ENCODE measurements around the gene ZFTA.

ZFTA gene

DNA sequence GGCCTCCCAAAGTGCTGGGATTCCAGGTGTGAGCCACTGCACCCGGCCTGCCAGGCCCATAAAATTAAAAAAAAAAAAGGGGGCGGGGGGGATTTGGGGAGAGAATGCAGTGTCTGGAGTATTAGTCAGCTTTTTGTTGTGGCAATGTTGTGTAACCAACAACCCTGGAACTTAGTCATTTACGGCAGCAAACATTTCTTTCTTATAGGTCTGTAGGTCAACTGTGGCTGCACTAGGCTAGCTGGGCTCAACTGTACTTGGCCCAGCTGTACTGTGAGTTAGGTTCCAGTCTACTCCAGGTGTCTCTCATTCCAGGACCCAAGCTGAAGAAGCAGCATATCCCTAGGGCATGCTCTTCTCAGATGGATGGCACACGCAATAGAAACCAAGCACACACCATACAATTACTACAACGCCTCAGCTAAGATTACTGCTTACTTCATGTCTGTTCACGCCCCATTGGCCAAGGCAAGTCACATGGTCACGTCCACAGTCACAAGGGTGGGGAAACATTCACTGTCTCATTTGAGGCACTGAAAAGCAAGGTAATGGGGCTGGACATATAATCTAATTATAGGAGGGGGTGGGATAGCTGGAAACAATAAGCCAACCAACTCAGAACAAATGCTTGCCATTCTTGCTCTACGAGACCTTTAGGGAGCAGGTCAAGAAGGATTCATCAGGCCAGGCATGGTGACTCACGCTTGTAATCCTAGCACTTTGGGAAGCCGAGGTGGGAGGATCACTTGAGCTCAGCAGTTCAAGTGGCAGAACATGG is 34.3 kb upstream of the ZFTA start:
- TF ChIP-seq, protein P1, sequence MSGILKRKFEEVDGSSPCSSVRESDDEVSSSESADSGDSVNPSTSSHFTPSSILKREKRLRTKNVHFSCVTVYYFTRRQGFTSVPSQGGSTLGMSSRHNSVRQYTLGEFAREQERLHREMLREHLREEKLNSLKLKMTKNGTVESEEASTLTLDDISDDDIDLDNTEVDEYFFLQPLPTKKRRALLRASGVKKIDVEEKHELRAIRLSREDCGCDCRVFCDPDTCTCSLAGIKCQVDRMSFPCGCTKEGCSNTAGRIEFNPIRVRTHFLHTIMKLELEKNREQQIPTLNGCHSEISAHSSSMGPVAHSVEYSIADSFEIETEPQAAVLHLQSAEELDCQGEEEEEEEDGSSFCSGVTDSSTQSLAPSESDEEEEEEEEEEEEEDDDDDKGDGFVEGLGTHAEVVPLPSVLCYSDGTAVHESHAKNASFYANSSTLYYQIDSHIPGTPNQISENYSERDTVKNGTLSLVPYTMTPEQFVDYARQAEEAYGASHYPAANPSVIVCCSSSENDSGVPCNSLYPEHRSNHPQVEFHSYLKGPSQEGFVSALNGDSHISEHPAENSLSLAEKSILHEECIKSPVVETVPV (CRISPR knock-in tag; IDR thresholded peaks at IDR 0.05): no peak
- TF ChIP-seq ZFP30 (CRISPR knock-in tag; IDR thresholded peaks at IDR 0.05) (no peak), TCF4 (CRISPR knock-in tag; IDR thresholded peaks at IDR 0.05; ENCODE audit: borderline replicate concordance) (no peak), ZNF565 (CRISPR knock-in tag; conservative IDR thresholded peaks at IDR 0.05; ENCODE audit: low read depth) (no peak), CSDC2 (CRISPR knock-in tag; IDR thresholded peaks at IDR 0.05) (no peak)
- TF ChIP-seq, protein P2, sequence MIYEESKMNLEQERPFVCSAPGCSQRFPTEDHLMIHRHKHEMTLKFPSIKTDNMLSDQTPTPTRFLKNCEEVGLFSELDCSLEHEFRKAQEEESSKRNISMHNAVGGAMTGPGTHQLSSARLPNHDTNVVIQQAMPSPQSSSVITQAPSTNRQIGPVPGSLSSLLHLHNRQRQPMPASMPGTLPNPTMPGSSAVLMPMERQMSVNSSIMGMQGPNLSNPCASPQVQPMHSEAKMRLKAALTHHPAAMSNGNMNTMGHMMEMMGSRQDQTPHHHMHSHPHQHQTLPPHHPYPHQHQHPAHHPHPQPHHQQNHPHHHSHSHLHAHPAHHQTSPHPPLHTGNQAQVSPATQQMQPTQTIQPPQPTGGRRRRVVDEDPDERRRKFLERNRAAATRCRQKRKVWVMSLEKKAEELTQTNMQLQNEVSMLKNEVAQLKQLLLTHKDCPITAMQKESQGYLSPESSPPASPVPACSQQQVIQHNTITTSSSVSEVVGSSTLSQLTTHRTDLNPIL (CRISPR knock-in tag; IDR thresholded peaks at IDR 0.05; ENCODE audit: low read depth): no peak
- peak; percentile 48 for ATAC-seq

DNA sequence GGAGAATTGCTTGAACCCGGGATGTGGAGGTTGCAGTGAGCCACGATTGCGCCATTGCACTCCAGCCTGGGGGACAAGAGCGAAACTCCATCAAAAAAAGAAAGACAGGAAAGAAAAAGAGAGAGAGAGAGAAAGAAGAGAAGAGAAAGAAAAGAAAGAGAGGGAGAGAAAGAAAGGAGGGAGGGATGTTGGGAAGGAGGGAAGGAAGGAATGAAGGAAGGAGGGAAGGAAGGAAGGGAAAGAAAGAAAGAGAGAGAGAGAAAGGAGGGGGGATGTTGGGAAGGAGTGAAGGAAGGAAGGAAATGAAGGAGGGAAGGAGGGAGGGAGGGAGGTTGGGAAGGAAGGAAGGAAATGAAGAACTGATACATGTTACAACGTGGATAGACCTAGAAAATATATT is 32.3 kb upstream of the ZFTA start:
- no peak for ATAC-seq
- TF ChIP-seq ZC3H10 (CRISPR knock-in tag; IDR thresholded peaks at IDR 0.05) (no peak), CSDC2 (CRISPR knock-in tag; IDR thresholded peaks at IDR 0.05) (no peak), TOX (CRISPR knock-in tag; IDR thresholded peaks at IDR 0.05; ENCODE audit: borderline replicate concordance) (no peak), ZNF70 (CRISPR knock-in tag; IDR thresholded peaks at IDR 0.05) (no peak), RARB (CRISPR knock-in tag; IDR thresholded peaks at IDR 0.05) (no peak), ZFP3 (CRISPR knock-in tag; IDR thresholded peaks at IDR 0.05) (no peak), ISL1 (CRISPR knock-in tag; IDR thresholded peaks at IDR 0.05) (no peak), GLIS3 (CRISPR knock-in tag; IDR thresholded peaks at IDR 0.05) (no peak), PPARA (CRISPR knock-in tag; IDR thresholded peaks at IDR 0.05; ENCODE audit: borderline replicate concordance) (no peak), ZNF565 (CRISPR knock-in tag; conservative IDR thresholded peaks at IDR 0.05; ENCODE audit: low read depth) (no peak), ESRRG (CRISPR knock-in tag; IDR thresholded peaks at IDR 0.05) (no peak), OSR1 (CRISPR knock-in tag; IDR thresholded peaks at IDR 0.05) (no peak), BACH2 (CRISPR knock-in tag; IDR thresholded peaks at IDR 0.05; ENCODE audit: borderline replicate concordance) (no peak), TCF4 (CRISPR knock-in tag; IDR thresholded peaks at IDR 0.05; ENCODE audit: borderline replicate concordance) (no peak)
- TF ChIP-seq, protein P1 (CRISPR knock-in tag; IDR thresholded peaks at IDR 0.05): no peak
- TF ChIP-seq, protein P3, sequence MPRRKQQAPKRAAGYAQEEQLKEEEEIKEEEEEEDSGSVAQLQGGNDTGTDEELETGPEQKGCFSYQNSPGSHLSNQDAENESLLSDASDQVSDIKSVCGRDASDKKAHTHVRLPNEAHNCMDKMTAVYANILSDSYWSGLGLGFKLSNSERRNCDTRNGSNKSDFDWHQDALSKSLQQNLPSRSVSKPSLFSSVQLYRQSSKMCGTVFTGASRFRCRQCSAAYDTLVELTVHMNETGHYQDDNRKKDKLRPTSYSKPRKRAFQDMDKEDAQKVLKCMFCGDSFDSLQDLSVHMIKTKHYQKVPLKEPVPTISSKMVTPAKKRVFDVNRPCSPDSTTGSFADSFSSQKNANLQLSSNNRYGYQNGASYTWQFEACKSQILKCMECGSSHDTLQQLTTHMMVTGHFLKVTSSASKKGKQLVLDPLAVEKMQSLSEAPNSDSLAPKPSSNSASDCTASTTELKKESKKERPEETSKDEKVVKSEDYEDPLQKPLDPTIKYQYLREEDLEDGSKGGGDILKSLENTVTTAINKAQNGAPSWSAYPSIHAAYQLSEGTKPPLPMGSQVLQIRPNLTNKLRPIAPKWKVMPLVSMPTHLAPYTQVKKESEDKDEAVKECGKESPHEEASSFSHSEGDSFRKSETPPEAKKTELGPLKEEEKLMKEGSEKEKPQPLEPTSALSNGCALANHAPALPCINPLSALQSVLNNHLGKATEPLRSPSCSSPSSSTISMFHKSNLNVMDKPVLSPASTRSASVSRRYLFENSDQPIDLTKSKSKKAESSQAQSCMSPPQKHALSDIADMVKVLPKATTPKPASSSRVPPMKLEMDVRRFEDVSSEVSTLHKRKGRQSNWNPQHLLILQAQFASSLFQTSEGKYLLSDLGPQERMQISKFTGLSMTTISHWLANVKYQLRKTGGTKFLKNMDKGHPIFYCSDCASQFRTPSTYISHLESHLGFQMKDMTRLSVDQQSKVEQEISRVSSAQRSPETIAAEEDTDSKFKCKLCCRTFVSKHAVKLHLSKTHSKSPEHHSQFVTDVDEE (CRISPR knock-in tag; IDR thresholded peaks at IDR 0.05): no peak
- TF ChIP-seq, protein P4, sequence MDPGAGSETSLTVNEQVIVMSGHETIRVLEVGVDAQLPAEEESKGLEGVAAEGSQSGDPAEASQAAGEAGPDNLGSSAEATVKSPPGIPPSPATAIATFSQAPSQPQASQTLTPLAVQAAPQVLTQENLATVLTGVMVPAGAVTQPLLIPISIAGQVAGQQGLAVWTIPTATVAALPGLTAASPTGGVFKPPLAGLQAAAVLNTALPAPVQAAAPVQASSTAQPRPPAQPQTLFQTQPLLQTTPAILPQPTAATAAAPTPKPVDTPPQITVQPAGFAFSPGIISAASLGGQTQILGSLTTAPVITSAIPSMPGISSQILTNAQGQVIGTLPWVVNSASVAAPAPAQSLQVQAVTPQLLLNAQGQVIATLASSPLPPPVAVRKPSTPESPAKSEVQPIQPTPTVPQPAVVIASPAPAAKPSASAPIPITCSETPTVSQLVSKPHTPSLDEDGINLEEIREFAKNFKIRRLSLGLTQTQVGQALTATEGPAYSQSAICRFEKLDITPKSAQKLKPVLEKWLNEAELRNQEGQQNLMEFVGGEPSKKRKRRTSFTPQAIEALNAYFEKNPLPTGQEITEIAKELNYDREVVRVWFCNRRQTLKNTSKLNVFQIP (CRISPR knock-in tag; IDR thresholded peaks at IDR 0.05; ENCODE audit: borderline replicate concordance, low read depth): no peak
- TF ChIP-seq, protein P5, sequence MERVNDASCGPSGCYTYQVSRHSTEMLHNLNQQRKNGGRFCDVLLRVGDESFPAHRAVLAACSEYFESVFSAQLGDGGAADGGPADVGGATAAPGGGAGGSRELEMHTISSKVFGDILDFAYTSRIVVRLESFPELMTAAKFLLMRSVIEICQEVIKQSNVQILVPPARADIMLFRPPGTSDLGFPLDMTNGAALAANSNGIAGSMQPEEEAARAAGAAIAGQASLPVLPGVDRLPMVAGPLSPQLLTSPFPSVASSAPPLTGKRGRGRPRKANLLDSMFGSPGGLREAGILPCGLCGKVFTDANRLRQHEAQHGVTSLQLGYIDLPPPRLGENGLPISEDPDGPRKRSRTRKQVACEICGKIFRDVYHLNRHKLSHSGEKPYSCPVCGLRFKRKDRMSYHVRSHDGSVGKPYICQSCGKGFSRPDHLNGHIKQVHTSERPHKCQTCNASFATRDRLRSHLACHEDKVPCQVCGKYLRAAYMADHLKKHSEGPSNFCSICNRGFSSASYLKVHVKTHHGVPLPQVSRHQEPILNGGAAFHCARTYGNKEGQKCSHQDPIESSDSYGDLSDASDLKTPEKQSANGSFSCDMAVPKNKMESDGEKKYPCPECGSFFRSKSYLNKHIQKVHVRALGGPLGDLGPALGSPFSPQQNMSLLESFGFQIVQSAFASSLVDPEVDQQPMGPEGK (CRISPR knock-in tag; IDR thresholded peaks at IDR 0.05; ENCODE audit: borderline replicate concordance): no peak
- TF ChIP-seq, protein P2 (CRISPR knock-in tag; IDR thresholded peaks at IDR 0.05; ENCODE audit: low read depth): no peak

All from SK-N-SH treated with all-trans-retinoic acid at 6 μM for 48 hours (cell line).